Fibroblast of lung (primary cell): ENCODE results near the gene HMSD. TPM values are rescaled to one million over a fixed set of nuclear protein-coding genes. Genes with fewer than 3 reads are reported as not detected.

Experiments used
- DNase-seq, 2 donors: peaks; one replicate each; pipeline versions ENCODE4 v3.0.0 to v3.0.0-alpha.2; 2010; ENCODE audit warnings: low read depth in 2 of 2
- H2AFZ ChIP-seq: 2 replicates; pipeline ENCODE4 v1.5.1; 2012; ENCODE audit warnings: low read length, control low read depth, inconsistent platforms
- H3K27ac ChIP-seq: 2 replicates; pipeline ENCODE4 v1.5.1; 2011; ENCODE audit warnings: low read length, control low read depth; ENCODE audit not compliant: insufficient read depth
- H3K27me3 ChIP-seq: 2 replicates; pipeline ENCODE4 v1.5.1; 2011; ENCODE audit warnings: mild to moderate bottlenecking, low read length; ENCODE audit not compliant: control insufficient read depth, insufficient read depth
- H3K36me3 ChIP-seq: 2 replicates; pipeline ENCODE4 v1.5.1; 2011; ENCODE audit warnings: low read length; ENCODE audit not compliant: control insufficient read depth, insufficient read depth
- H3K4me1 ChIP-seq: 2 replicates; pipeline ENCODE4 v1.5.1; 2011; ENCODE audit warnings: low read length; ENCODE audit not compliant: control insufficient read depth, insufficient read depth; ENCODE audit errors: extremely low read depth
- H3K4me2 ChIP-seq: 2 replicates; pipeline ENCODE4 v1.5.1; 2011; ENCODE audit warnings: low read length, control low read depth; ENCODE audit not compliant: insufficient read depth; ENCODE audit errors: extremely low read depth
- H3K4me3 ChIP-seq, 4 experiments: fragments of 200-600 bp in 1 of 4; sonication (generic) in 1 of 4; replicated peaks in 1 of 4; 2 replicates each; pipeline ENCODE4 v1.5.1; 2011 to 2016; ENCODE audit warnings: low read length in 4 of 4, low read depth in 3 of 4, mild to moderate bottlenecking in 3 of 4, control low read depth in 2 of 4, inconsistent platforms in 1 of 4, mixed read lengths in 1 of 4; ENCODE audit not compliant: insufficient read depth in 1 of 4; ENCODE audit errors: control extremely low read depth in 1 of 4
- H3K79me2 ChIP-seq: 2 replicates; pipeline ENCODE4 v1.5.1; 2012; ENCODE audit warnings: mild to moderate bottlenecking, low read length, inconsistent platforms; ENCODE audit not compliant: control insufficient read depth, insufficient read depth
- H3K9ac ChIP-seq: 2 replicates; pipeline ENCODE4 v1.5.1; 2011; ENCODE audit warnings: mild to moderate bottlenecking, low read length, control low read depth; ENCODE audit not compliant: insufficient read depth
- H3K9me3 ChIP-seq: 2 replicates; pipeline ENCODE4 v1.5.1; 2012; ENCODE audit warnings: low read depth, low read length; ENCODE audit not compliant: control insufficient read depth, insufficient read depth
- H4K20me1 ChIP-seq: 2 replicates; pipeline ENCODE4 v1.5.1; 2011; ENCODE audit warnings: low read length; ENCODE audit not compliant: control insufficient read depth, insufficient read depth; ENCODE audit errors: extremely low read depth
- CTCF ChIP-seq, 2 donors: IDR thresholded peaks in 1 of 2; conservative IDR thresholded peaks in 1 of 2; 1 replicate in 1 of 2; 2 replicates in 1 of 2; pipeline ENCODE4 v1.5.1; 2011 to 2012; ENCODE audit warnings: low read length in 2 of 2, control low read depth in 1 of 2, inconsistent platforms in 1 of 2, low read depth in 1 of 2, mild to moderate bottlenecking in 1 of 2
- EZH2 ChIP-seq: IDR thresholded peaks from 2 replicates; pipeline ENCODE4 v1.5.1; 2012; ENCODE audit warnings: low read length, control low read depth, mild to moderate bottlenecking; ENCODE audit errors: missing control alignments
- polyA plus RNA-seq, 2 donors: library from polyadenylated mRNA; depleted of rRNA in 1 of 2; stranded (reverse) in 1 of 2; unstranded in 1 of 2; fragments of >200 nt; gene quantifications; 2 replicates each; pipeline ENCODE4 v1.2.1, GENCODE V29; 2011 to 2012; ENCODE audit warnings: missing spikeins in 1 of 2
- total RNA-seq: library from RNA; depleted of rRNA; stranded (reverse); fragments of >200 nt; gene quantifications from 2 replicates; pipeline ENCODE4 v1.2.1, GENCODE V29; 2014

Gene HMSD
- total and polyA plus RNA-seq, 2 donors (not counting 1 experiment from before 2014, with no cell fraction given), result 0.83 to 4.3 TPM

GRCh38 chr18:63972002-63972376, 22.9 kb downstream of the HMSD start:
- Histone ChIP-seq H2AFZ (no peak overlapping the region), H3K4me2 (no peak overlapping the region), H3K4me1 (peaks cover 3% of the 10 kb centered on the region), H3K9ac (no peak overlapping the region), H4K20me1 (no peaks in the 10 kb centered on the region), H3K27me3 (no peaks in the 10 kb centered on the region), H3K36me3 (no peaks in the 10 kb centered on the region), H3K79me2 (peaks cover 12% of the 10 kb centered on the region), H3K27ac (no peak overlapping the region), H3K9me3 (no peaks in the 10 kb centered on the region), H3K4me3 (no peak overlapping the region)
- DNase-seq, result no peak
- TF ChIP-seq EZH2 (no peak), CTCF (conservative IDR thresholded peaks at IDR 0.05 in 1 of 2, IDR thresholded peaks at IDR 0.05 in 1 of 2; ENCODE audit: low read depth in 1 of 2, low read length in 2 of 2) (no peak)

GRCh38 chr18:63974991-63975390, 25.9 kb downstream of the HMSD start:
- Histone ChIP-seq H3K27ac (no peak overlapping the region), H3K9ac (no peak overlapping the region), H3K4me1 (peaks cover 3% of the 10 kb centered on the region), H3K27me3 (no peaks in the 10 kb centered on the region), H3K4me3 (no peak overlapping the region), H2AFZ (no peak overlapping the region), H3K9me3 (no peaks in the 10 kb centered on the region), H3K36me3 (no peaks in the 10 kb centered on the region), H3K4me2 (no peak overlapping the region), H4K20me1 (no peaks in the 10 kb centered on the region), H3K79me2 (peaks cover 18% of the 10 kb centered on the region)
- TF ChIP-seq CTCF (conservative IDR thresholded peaks at IDR 0.05 in 1 of 2, IDR thresholded peaks at IDR 0.05 in 1 of 2; ENCODE audit: low read depth in 1 of 2, low read length in 2 of 2) (peak; percentile 24 to 51), EZH2 (no peak)
- DNase-seq, result peak; percentile 23 to 53

- TF ChIP-seq EZH2 (no peak), CTCF (conservative IDR thresholded peaks at IDR 0.05 in 1 of 2, IDR thresholded peaks at IDR 0.05 in 1 of 2; ENCODE audit: low read depth in 1 of 2, low read length in 2 of 2) (no peak)
- Histone ChIP-seq H4K20me1 (no peaks in the 10 kb centered on the region), H3K27me3 (no peaks in the 10 kb centered on the region), H3K27ac (no peak overlapping the region), H3K79me2 (peaks cover 18% of the 10 kb centered on the region), H2AFZ (no peak overlapping the region), H3K36me3 (no peaks in the 10 kb centered on the region), H3K4me1 (peaks cover 3% of the 10 kb centered on the region), H3K4me3 (no peak overlapping the region), H3K9me3 (no peaks in the 10 kb centered on the region), H3K9ac (no peak overlapping the region), H3K4me2 (no peak overlapping the region)
- no peak for DNase-seq
These were observed 26.5 kb downstream of the HMSD start for GRCh38 chr18:63975628-63976027.
